GM15510 (cell line): ENCODE results near the gene GSC2.

Experiments used
- POLR2A ChIP-seq: IDR thresholded peaks from 3 replicates; pipeline ENCODE4 v1.6.1; 2011; ENCODE audit warnings: borderline replicate concordance; ENCODE audit not compliant: insufficient read length; ENCODE audit errors: extremely low read depth

Gene GSC2

GRCh38 chr22:19125011-19125410, 25.1 kb downstream of the GSC2 start:
- no peak for TF ChIP-seq POLR2A

GRCh38 chr22:19124377-19124776, 25.7 kb downstream of the GSC2 start:
- no peak for TF ChIP-seq POLR2A

- TF ChIP-seq POLR2A, result no peak
These were observed 26.2 kb downstream of the GSC2 start for GRCh38 chr22:19123936-19124335.

- TF ChIP-seq POLR2A, result no peak
These were observed 27.2 kb downstream of the GSC2 start for GRCh38 chr22:19122752-19123492.

GRCh38 chr22:19122143-19122751, 27.8 kb downstream of the GSC2 start, which contains the start of gene DGCR2:
DGCR2 (minus strand) TSS chr22:19122412; CDS start chr22:19122206, 206 bp downstream.
- peak; percentile 91 for TF ChIP-seq POLR2A

GRCh38 chr22:19121631-19122142, 28.4 kb downstream of the GSC2 start:
- TF ChIP-seq POLR2A, result no peak

- TF ChIP-seq POLR2A, result no peak
These were observed 29.1 kb downstream of the GSC2 start for GRCh38 chr22:19120829-19121630.

- TF ChIP-seq POLR2A, result no peak
These were observed 30.1 kb downstream of the GSC2 start for GRCh38 chr22:19119949-19120348.

GRCh38 chr22:19118329-19118880, 31.7 kb downstream of the GSC2 start:
- no peak for TF ChIP-seq POLR2A

GRCh38 chr22:19117111-19117512, 33.0 kb downstream of the GSC2 start:
- TF ChIP-seq POLR2A, result no peak

GRCh38 chr22:19115628-19116027, 34.5 kb downstream of the GSC2 start:
- TF ChIP-seq POLR2A, result no peak

- TF ChIP-seq POLR2A, result no peak
These were observed 35.0 kb downstream of the GSC2 start for GRCh38 chr22:19114984-19115552.

GRCh38 chr22:19113429-19113828, 36.7 kb downstream of the GSC2 start:
- TF ChIP-seq POLR2A, result no peak

GRCh38 chr22:19111584-19111983, 38.5 kb downstream of the GSC2 start:
- TF ChIP-seq POLR2A, result no peak
